ENCODE results near the gene SLC23A1.

The SLC23A1 gene

DNA sequence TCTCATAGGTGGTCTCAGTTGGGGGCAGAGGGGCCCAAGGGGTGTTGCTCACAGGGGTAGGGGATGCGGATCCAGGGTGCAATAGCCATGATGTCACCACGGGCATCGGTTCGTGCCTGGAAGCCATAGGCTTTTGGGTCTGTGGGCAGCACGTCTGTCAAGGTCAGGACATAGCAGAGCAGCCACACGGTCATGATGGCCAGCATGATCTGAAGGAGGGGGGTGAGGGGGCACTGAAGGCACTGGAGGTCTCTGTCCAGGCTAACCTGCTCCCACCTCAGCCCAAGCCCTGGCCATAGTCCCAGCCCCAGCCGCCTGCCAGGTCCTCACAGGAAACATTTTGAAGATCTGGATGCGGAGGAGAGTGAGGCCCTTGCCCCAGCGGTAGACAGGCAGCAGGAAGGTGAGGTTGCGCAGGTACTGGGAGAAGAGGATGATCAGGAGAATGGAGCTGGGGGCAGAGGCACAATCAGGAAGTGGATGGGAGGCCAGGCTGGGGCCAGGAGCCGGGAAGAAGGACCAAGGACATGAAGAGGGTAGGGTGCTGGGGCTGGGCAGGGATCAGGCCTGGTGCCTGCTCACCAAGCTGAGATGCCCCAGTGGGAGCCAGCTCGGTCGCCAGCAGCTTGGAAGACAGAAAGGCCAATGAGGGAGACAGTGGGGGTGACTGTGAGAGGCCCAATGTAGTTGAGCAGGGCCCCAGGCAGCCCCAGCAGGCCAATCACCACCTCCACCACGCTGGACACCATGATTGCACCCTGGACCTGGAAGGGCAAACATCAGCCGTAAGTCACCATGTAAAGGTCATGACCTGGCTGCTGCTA, 3.3 kb downstream of the SLC23A1 start:
- Histone ChIP-seq H3K4me2 (ENCODE audit: low read length) (no peak overlapping the region), H3K4me3 (ENCODE audit: low read length) (no peak overlapping the region), H3K36me3 (ENCODE audit: control insufficient read depth, low read length) (peaks cover 3% of the 10 kb centered on the region; the same call in 1 of the 2 replicates), H3K27me3 (ENCODE audit: control insufficient read depth, low read length) (no peaks in the 10 kb centered on the region), H4K20me1 (ENCODE audit: control insufficient read depth, insufficient read depth, low read depth, low read length) (no peaks in the 10 kb centered on the region), H3K27ac (ENCODE audit: low read depth, low read length) (no peak overlapping the region), H3K4me1 (ENCODE audit: control insufficient read depth, low read length) (peaks cover 30% of the 10 kb centered on the region), H3K79me2 (ENCODE audit: control insufficient read depth, low read length) (no peaks in the 10 kb centered on the region), H3K9me3 (ENCODE audit: control insufficient read depth, insufficient read depth, low read length) (no peaks in the 10 kb centered on the region), H3K9me2 (replicated peaks; ENCODE audit: control insufficient read depth, low read length) (no peaks in the 10 kb centered on the region), H3F3A (ENCODE audit: control insufficient read depth, insufficient read depth) (peaks cover 20% of the 10 kb centered on the region)
- no peak for TF ChIP-seq EZH2phosphoT487 (IDR thresholded peaks at IDR 0.05; ENCODE audit: borderline replicate concordance, low read length)
- TF ChIP-seq, protein P1, sequence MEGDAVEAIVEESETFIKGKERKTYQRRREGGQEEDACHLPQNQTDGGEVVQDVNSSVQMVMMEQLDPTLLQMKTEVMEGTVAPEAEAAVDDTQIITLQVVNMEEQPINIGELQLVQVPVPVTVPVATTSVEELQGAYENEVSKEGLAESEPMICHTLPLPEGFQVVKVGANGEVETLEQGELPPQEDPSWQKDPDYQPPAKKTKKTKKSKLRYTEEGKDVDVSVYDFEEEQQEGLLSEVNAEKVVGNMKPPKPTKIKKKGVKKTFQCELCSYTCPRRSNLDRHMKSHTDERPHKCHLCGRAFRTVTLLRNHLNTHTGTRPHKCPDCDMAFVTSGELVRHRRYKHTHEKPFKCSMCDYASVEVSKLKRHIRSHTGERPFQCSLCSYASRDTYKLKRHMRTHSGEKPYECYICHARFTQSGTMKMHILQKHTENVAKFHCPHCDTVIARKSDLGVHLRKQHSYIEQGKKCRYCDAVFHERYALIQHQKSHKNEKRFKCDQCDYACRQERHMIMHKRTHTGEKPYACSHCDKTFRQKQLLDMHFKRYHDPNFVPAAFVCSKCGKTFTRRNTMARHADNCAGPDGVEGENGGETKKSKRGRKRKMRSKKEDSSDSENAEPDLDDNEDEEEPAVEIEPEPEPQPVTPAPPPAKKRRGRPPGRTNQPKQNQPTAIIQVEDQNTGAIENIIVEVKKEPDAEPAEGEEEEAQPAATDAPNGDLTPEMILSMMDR (IDR thresholded peaks at IDR 0.05; ENCODE audit: low read depth, low read length, poor library complexity, severe bottlenecking), result no peak

DNA sequence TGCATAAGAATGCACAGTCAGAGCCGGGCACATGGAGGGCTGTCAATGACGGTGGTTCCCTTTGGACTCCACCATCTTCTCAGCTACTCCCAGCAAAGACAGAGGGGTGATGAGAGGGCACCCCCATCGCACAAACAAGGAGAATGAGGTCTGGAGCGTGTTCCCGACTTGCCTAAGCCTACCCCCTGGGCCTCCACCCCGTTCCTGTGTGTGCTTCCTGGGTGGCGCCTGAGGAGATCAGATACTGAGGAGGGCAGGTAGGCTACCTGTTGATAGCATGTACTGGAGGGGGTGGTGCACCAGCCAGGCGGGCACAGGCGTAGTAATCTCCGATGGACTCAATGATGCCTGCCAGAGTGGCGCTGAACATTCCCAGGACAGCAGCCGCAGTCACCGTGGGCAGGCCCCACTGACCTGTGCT, 4.1 kb downstream of the SLC23A1 start:
- Histone ChIP-seq H3K79me2 (ENCODE audit: control insufficient read depth, low read length) (no peaks in the 10 kb centered on the region), H3K9me2 (replicated peaks; ENCODE audit: control insufficient read depth, low read length) (no peaks in the 10 kb centered on the region), H3K36me3 (ENCODE audit: control insufficient read depth, low read length) (no peaks in the 10 kb centered on the region), H3K4me2 (ENCODE audit: low read length) (no peak overlapping the region), H3K4me3 (ENCODE audit: low read length) (no peak overlapping the region), H3K4me1 (ENCODE audit: control insufficient read depth, low read length) (peaks cover 21% of the 10 kb centered on the region), H3F3A (ENCODE audit: control insufficient read depth, insufficient read depth) (peaks cover 11% of the 10 kb centered on the region), H3K9me3 (ENCODE audit: control insufficient read depth, insufficient read depth, low read length) (no peaks in the 10 kb centered on the region), H4K20me1 (ENCODE audit: control insufficient read depth, insufficient read depth, low read depth, low read length) (no peaks in the 10 kb centered on the region), H3K27me3 (ENCODE audit: control insufficient read depth, low read length) (no peaks in the 10 kb centered on the region), H3K27ac (ENCODE audit: low read depth, low read length) (no peak overlapping the region)
- no peak for TF ChIP-seq EZH2phosphoT487 (IDR thresholded peaks at IDR 0.05; ENCODE audit: borderline replicate concordance, low read length)
- TF ChIP-seq, protein P1 (IDR thresholded peaks at IDR 0.05; ENCODE audit: low read depth, low read length, poor library complexity, severe bottlenecking), result no peak

DNA sequence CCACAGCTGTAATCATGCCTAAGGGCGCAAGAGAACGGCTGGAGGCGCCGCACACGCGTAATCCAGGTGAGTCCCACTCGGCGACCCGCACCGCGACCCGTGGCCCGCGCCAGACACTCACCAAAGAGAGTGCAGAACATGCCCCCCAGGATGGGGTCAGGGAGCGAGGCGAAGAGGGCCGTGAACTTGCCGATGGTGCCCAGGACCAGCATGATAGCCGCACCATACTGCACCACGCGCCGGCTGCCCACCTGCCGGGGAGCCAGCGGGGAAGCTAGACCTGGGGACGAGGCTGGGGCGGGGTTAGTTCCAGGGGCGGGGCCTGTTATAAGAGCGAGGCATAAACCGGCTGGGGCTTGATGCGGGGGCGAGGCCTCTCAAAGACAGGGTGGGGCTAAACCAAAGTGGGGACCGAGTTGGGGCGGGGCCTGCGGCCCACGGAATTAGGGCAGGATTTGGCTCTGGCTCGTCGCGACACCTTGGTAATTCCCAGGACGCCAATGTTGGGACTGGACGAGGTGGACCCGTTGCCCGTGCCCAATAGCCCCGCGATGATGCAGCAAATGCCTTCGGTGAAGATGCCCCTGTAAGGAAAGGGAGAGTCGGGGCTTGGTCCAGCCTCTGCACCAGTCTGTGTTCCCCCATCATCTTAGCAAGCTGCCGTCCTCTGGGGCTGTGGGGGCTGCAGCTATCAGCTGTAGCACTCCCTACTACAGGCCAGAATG, 4.8 kb downstream of the SLC23A1 start:
- H3K79me2 ChIP-seq (ENCODE audit: control insufficient read depth, low read length), result no peaks in the 10 kb centered on the region
- no peak overlapping the region for H3K4me3 ChIP-seq (ENCODE audit: low read length)
- TF ChIP-seq, protein P1 (IDR thresholded peaks at IDR 0.05; ENCODE audit: low read depth, low read length, poor library complexity, severe bottlenecking), result no peak
- no peak for TF ChIP-seq EZH2phosphoT487 (IDR thresholded peaks at IDR 0.05; ENCODE audit: borderline replicate concordance, low read length)

More for the DNA sequence above, 4.8 kb downstream of the SLC23A1 start:
- no peak overlapping the region for H3K27ac ChIP-seq (ENCODE audit: low read depth, low read length)
- no peak overlapping the region for H3K4me2 ChIP-seq (ENCODE audit: low read length)
- peaks cover 14% of the 10 kb centered on the region for H3K4me1 ChIP-seq (ENCODE audit: control insufficient read depth, low read length)
- H3K36me3 ChIP-seq (ENCODE audit: control insufficient read depth, low read length), result no peaks in the 10 kb centered on the region
- H3K9me2 ChIP-seq (replicated peaks; ENCODE audit: control insufficient read depth, low read length), result no peaks in the 10 kb centered on the region
- H3K27me3 ChIP-seq (ENCODE audit: control insufficient read depth, low read length), result no peaks in the 10 kb centered on the region
- H3F3A ChIP-seq (ENCODE audit: control insufficient read depth, insufficient read depth), result peaks cover 4% of the 10 kb centered on the region
- no peaks in the 10 kb centered on the region for H3K9me3 ChIP-seq (ENCODE audit: control insufficient read depth, insufficient read depth, low read length)
- no peaks in the 10 kb centered on the region for H4K20me1 ChIP-seq (ENCODE audit: control insufficient read depth, insufficient read depth, low read depth, low read length)

Measured in DOHH2 (cell line).